ENCODE measurements around the gene GMPR2.

DNA sequence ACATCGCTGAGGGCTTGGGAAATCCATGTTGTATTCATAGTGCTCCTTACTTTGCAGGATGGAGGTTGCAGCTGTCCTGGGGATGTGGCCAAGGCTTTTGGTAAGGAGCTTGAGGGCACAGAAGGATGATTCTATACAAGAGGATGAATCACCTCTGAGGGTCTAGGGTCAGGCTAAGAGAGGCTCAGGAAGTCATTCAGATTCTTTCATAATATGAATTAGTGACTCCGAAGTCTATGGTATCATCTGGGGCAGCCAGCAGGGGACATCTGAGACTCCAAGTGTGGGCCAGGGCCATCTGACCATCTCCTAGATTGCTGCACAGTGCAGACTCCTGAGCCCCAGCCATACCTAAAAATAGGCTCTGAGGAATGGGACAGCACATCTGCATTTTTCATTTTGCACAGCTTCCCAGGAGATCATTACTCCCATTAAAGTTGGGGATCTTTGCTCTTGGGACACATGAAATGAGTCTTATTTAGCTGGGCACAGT is 4.8 kb downstream of the GMPR2 start:
- TF ChIP-seq, protein P1, sequence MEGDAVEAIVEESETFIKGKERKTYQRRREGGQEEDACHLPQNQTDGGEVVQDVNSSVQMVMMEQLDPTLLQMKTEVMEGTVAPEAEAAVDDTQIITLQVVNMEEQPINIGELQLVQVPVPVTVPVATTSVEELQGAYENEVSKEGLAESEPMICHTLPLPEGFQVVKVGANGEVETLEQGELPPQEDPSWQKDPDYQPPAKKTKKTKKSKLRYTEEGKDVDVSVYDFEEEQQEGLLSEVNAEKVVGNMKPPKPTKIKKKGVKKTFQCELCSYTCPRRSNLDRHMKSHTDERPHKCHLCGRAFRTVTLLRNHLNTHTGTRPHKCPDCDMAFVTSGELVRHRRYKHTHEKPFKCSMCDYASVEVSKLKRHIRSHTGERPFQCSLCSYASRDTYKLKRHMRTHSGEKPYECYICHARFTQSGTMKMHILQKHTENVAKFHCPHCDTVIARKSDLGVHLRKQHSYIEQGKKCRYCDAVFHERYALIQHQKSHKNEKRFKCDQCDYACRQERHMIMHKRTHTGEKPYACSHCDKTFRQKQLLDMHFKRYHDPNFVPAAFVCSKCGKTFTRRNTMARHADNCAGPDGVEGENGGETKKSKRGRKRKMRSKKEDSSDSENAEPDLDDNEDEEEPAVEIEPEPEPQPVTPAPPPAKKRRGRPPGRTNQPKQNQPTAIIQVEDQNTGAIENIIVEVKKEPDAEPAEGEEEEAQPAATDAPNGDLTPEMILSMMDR (IDR thresholded peaks at IDR 0.05), result no peak
- no peak for TF ChIP-seq POLR2A (IDR thresholded peaks at IDR 0.05)
